Activated effector memory CD4-positive, alpha-beta T cell treated with Interleukin-2 at 50 U/mL for 16 hours (primary cell): ENCODE data around the gene ZNF205.
A peak's percentile ranks its signal among the peaks of the same experiment; 100 is the strongest.
"Not testable (repeated sequence)": the region's sequence is repeated elsewhere in the genome, so short reads cannot be mapped to it uniquely, and the experiment has no call there.

ENCODE experiments used
- DNase-seq: peaks from one replicate; pipeline ENCODE4 v3.0.0-alpha.2; 2020

ZNF205 gene

GRCh38 chr16:3112058-3112880 is at the start of gene ZNF205:
TSS of gene ZNF205 (plus strand) at chr16:3112586. CDS start at chr16:3113431, 845 bp downstream.
- DNase-seq, result no peak

GRCh38 chr16:3063625-3064386 is 48.6 kb upstream of the ZNF205 start:
- DNase-seq, result no peak

DNA sequence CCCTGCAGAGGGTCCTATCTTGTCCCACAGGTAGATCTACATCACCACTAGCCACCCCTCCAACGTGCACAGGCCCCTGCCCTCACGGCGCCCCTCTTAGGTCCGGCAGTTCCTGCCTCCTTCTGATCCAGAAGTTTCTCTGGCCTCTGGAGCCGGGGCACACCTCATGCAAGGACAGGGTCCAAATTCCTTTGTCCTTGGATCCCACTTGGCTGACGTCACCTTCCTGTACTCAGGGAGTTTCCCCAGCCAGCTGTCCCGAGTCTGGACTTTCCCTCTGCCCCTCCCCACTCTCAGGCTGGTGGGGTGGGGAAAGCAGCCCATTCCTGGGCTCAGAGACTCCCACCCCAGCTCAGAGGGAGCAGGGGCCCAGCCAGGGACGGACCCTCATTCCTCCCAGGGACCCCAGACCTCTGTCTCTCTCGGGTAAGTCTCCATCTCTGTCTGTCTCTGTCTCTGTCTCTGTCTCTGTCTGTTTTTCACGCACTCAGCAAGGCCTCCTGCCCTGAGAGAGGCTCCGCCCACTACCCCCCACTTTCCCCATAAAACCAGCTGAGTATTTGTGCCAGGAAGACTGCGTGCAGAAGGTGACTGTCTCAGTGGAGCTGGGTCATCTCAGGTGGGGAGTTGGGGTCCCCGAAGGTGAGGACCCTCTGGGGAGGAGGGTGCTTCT is 47.2 kb upstream of the ZNF205 start, which contains the start of gene IL32:
Gene IL32, plus strand, starts transcription at position 572 of the 673 bp plus-strand sequence. CDS start 172 bp downstream, outside the sequence.
- peak; percentile 75 for DNase-seq

DNA sequence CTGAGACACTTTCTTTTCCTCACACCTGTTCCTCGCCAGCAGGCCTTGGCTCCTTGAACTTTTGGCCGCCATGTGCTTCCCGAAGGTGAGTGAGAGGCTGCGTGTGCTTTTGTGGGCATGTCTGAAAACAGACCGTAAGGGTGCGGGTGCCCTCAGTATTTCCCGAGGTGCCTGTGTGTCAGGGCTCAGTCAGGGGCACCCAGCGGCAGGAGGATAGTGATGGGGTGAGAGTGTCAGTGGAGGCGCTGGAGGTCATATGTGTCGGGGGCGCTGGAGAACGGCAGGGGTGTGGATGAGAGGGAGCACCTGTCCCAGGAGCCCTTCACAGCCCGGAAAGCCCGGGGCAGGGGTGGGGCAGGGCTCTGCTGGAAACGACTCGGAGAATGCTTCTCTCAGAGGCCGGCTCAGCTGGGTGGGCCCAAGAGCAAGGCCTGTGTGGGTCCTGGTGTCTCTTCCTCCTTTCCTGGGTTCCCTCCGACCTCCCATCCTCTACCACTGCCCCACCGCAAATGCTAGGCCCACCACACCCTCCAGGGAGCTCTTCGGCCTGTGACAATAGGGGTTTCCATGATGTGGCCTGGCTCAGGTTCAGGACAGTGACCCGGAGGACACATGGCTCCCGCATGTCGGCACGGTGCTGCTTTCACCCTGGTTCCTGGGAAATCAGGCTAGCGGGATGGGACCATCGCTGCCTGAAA is 46.5 kb upstream of the ZNF205 start:
- no peak for DNase-seq

DNA sequence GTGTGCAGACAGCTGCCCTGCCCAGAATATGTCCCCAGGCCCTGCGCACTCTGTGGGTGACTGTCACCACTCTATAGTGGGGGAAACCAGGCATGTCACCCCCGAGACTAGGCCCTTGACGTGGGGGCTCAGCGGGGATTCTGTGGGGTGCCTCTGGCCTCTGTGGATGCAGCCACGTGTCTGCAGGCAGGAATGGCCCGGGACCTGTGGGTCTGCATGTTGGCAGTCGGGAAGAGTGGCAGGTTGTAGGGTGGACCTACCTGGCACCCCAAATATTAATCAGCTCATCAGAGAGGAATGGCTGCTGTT is 46.0 kb upstream of the ZNF205 start:
- DNase-seq, result no peak

GRCh38 chr16:3068487-3068886 is 43.9 kb upstream of the ZNF205 start:
- DNase-seq, result no peak

GRCh38 chr16:3069146-3069545 is 43.2 kb upstream of the ZNF205 start:
- not testable (repeated sequence) for DNase-seq

- no peak for DNase-seq
Observed at GRCh38 chr16:3070608-3071111, 41.7 kb upstream of the ZNF205 start.

GRCh38 chr16:3071655-3072054 is 40.7 kb upstream of the ZNF205 start:
- no peak for DNase-seq

DNA sequence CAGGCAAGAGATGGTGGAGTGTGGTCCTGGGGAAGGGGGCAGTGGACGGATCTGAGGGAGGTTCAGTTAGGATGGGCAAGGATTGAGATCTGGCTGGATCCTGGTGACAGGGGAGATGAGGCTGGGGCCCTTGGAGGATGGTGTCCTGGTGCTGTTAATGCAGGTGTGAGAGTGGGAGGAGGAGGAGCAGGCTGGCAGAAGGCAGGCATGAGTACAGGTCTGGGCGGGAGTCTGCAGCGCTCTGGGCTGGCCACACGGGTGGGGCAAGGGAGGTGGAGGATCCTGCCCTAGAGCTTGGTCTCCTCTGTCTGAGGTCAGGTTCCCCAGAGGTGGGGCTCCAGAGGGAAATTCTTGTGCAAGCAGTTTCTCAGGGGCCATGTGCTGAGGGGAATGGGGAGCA is 40.2 kb upstream of the ZNF205 start:
- not testable (repeated sequence) for DNase-seq

DNA sequence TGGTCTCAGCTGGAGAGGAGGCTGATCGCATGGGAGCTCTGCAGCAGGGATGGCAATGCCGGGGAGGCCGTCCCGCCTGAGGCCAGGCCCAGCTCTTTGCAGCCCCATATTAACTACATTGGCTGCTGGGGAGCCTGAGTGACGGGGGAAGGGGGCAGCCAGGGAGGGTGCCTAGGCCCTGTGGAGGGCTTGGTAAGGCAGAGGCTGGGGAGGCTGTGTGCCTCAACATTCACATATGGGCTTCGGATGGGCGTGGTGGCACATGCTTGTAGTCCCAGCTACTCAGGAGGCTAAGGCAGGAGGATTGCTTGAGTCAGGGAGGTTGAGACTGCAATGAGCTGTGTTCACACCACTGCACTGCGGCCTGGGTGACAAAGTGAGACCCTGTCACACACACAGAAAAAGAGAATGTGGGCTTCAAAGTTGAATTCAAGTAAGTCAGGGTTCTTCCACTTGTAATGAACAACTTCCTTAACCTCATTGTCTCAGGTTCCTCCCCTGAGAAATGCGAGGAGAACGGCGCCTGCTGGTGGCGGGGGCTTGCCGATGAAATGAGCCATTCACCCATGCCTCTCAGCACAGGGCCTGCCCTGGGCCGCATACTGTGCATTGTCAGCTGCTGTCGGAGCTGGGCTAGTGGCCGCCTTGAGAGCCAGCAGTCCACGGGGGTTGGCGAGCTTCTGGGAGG is 39.7 kb upstream of the ZNF205 start:
- DNase-seq, result not testable (repeated sequence)

GRCh38 chr16:3073448-3073847 is 38.9 kb upstream of the ZNF205 start:
- DNase-seq, result no peak

GRCh38 chr16:3074860-3075522 is 37.4 kb upstream of the ZNF205 start:
- DNase-seq, result peak; percentile 86

DNA sequence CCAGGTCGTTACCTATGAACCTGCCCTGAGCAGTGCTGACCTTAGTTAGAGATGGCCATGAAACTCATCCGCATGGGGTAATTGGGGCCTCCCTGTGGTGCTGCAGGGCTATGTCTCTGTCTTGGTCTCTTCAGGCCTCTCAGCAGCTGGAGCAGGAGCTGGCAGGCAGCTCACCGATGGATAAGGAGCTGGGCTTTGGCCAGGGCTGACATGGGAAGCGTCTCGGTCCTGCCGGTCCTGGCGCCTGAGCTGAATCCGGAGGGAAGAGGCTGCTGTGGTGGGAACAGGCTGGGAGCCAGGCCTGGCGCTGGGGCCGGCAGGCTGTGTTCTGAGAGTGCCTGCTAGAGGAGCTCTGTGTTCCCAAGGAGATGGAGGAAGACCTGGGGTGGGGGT is 36.9 kb upstream of the ZNF205 start:
- DNase-seq, result no peak

DNA sequence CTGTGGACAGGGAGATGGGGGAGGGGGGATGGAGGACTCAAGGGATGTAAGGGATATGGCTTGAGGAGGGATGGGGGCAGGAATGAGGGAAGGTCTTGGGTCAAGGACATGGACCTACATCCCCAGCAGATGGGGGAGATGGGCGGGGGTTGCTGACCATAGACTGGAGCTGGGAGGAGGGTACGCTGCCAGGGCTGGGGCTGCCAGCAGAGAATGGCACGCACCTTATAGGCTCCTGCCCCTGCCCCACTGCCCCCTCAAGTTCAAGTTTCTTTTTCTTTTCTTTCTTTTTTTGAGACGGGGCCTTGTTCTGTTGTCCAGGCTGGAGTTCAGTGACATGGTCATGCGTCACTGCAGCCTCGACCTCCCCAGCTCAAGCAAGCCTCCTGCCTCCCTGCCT is 36.4 kb upstream of the ZNF205 start:
- DNase-seq, result not testable (repeated sequence)

- DNase-seq, result no peak
Observed at GRCh38 chr16:3076577-3076976, 35.8 kb upstream of the ZNF205 start.

DNA sequence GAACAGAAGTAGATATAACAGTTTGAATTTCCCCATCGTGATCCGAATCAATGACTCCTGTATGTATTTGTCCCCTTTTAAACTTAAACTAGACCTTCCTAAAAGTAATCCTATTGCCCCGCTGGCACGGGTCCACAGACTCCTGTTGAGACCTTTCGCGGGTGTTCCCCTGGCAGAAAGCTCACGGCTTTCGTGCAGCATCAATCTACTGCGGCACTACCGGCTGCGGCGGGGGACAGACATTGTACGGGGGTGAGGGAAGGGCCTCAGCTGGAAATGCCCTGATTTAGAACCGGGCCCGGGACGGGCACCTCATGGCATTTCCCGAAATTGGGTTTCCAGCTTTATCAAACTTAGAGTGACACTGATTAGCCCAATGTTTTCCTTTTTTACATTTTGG is 32.4 kb upstream of the ZNF205 start:
- no peak for DNase-seq

GRCh38 chr16:3081957-3082356 is 30.4 kb upstream of the ZNF205 start:
- DNase-seq, result not testable (repeated sequence)

DNA sequence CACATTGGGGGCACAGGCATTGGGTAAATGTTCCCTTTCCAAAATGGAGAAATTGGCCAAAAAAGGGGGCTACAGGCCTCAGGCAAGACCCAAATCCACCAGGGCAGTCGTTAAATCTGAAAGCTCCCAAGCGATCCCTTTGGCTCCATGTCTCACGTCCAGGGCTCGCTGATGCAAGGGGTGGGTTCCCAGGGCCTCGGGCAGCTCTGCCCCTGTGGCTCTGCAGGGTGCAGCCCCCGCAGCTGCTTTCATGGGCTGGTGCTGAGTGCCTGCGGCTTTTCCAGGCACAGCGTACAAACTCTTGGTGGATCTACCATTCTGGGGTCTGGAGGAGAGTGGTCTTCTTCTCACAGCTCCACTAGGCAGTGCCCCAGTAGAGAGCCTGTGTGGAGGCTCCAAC is 29.0 kb upstream of the ZNF205 start:
- not testable (repeated sequence) for DNase-seq

GRCh38 chr16:3084491-3084890 is 27.9 kb upstream of the ZNF205 start:
- DNase-seq, result no peak

DNA sequence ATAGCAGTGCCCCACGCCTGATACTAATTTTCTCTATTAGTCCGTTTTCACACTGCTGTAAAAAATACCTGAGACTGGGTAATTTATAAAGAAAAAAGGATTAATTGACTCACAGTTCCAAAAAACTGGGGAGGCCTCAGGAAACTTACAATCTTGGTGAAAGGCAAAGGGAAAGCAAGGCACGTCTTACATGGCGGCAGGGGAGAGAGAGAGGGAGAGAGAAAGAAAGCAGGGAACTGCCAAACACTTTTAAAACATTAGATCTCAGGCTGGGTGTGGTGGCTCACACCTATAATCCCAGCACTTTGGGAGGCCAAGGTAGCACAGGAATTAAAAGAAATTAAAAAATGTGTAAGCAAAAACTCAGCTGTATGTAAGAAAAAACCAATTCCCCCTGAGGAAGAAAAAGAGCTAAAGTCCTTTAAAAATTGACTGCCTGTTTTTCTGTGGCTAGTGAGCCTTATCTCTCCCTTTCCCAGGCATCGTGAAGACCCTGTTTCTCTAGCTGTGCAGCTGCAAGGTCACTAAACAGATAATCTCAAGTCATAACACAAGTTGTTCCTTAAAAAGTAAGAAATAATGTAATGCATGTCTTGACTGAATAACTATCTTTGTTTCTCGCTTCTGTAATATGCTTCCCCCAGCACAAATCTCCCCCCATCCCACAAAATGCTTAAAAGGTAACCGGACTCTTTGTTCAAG is 27.3 kb upstream of the ZNF205 start:
- no peak for DNase-seq
